ELR (cell line): ENCODE results near the gene MTG2.
A peak's percentile ranks its signal among the peaks of the same experiment; 100 is the strongest.

Experiments
- DNase-seq: peaks from one replicate; pipeline ENCODE4 v3.0.0-alpha.2; 2015; ENCODE audit warnings: low read depth

Gene MTG2

GRCh38 chr20:62163485-62163865, 19.4 kb upstream of the MTG2 start:
- DNase-seq, result no peak

- DNase-seq, result no peak
Observed at GRCh38 chr20:62163986-62164762, 18.7 kb upstream of the MTG2 start.

GRCh38 chr20:62164879-62165761, 17.7 kb upstream of the MTG2 start:
- no peak for DNase-seq

GRCh38 chr20:62165762-62166399, 16.9 kb upstream of the MTG2 start:
- DNase-seq, result no peak

- DNase-seq, result no peak
Observed at GRCh38 chr20:62167474-62167873, 15.4 kb upstream of the MTG2 start.

GRCh38 chr20:62168061-62168460, 14.8 kb upstream of the MTG2 start:
- no peak for DNase-seq

- no peak for DNase-seq
Observed at GRCh38 chr20:62168890-62169435, 13.9 kb upstream of the MTG2 start.

GRCh38 chr20:62170536-62170935, 12.3 kb upstream of the MTG2 start:
- no peak for DNase-seq

GRCh38 chr20:62171245-62171644, 11.6 kb upstream of the MTG2 start:
- DNase-seq, result no peak

GRCh38 chr20:62172666-62173065, 10.2 kb upstream of the MTG2 start:
- DNase-seq, result no peak

GRCh38 chr20:62174021-62174804, 8.6 kb upstream of the MTG2 start:
- DNase-seq, result no peak

GRCh38 chr20:62174870-62175624, 7.8 kb upstream of the MTG2 start:
- no peak for DNase-seq

GRCh38 chr20:62175711-62176110, 7.1 kb upstream of the MTG2 start:
- no peak for DNase-seq

GRCh38 chr20:62176866-62177265, 6.0 kb upstream of the MTG2 start:
- DNase-seq, result no peak

- DNase-seq, result no peak
Observed at GRCh38 chr20:62177307-62177706, 5.5 kb upstream of the MTG2 start.

- no peak for DNase-seq
Observed at GRCh38 chr20:62178316-62179161, 4.3 kb upstream of the MTG2 start.

- DNase-seq, result no peak
Observed at GRCh38 chr20:62179162-62179504, 3.7 kb upstream of the MTG2 start.

- no peak for DNase-seq
Observed at GRCh38 chr20:62181808-62182207, 1.0 kb upstream of the MTG2 start.

- peak; percentile 44 for DNase-seq
Observed at GRCh38 chr20:62183426-62184142, 756 bp downstream of the MTG2 start.

GRCh38 chr20:62186096-62186426, 3.2 kb downstream of the MTG2 start:
- DNase-seq, result no peak
